Activated T-helper 9 cell treated with anti-CD3 and anti-CD28 coated beads, Interleukin-2, amount 50 U/mL, for 16 hours (primary cell): ENCODE data around the gene SIRT1.
A peak's percentile ranks its signal among the peaks of the same experiment; 100 is the strongest.
"Not testable (repeated sequence)": the region's sequence is repeated elsewhere in the genome, so short reads cannot be mapped to it uniquely, and the experiment has no call there.

ENCODE experiments used
- DNase-seq: peaks from one replicate; pipeline ENCODE4 v3.0.0-alpha.2; 2020; ENCODE audit warnings: low read depth

SIRT1 gene

DNA sequence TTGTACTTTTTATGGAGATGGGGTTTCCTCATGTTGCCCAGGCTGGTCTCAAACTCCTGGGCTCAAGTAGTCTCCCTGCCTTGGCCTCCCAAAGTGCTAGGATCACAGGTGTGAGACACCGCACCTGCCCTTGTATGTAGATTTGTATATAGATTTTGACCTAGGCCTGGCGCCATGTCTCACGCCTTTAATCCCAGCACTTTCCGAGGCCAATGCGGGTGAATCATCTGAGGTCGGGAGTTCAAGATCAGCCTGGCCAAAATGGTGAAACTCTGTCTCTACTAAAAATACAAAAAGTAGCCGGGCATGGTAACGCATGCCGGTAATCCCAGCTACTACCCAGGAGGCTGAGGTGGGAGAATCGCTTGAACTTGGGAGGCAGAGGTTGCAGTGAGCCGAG is 7.0 kb upstream of the SIRT1 start:
- not testable (repeated sequence) for DNase-seq

DNA sequence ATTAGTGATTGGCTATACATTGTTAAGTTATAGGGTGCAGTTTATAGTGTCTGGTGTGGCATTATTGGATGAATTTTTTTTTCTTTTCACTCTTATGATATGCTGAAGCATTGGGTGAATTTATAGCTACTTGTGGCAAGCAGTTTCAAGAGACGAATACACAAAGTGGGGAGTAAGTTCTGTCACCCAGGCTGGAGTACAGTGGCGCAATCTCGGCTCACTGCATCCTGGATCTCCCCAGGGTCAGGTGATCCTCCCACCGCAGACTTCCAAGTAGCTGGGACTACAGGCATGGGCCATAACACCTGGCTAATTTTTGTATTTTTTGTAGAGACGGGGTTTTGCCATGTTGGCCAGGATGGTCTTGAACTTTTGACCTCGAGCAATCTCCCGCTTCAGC is 6.3 kb upstream of the SIRT1 start:
- DNase-seq, result no peak

DNA sequence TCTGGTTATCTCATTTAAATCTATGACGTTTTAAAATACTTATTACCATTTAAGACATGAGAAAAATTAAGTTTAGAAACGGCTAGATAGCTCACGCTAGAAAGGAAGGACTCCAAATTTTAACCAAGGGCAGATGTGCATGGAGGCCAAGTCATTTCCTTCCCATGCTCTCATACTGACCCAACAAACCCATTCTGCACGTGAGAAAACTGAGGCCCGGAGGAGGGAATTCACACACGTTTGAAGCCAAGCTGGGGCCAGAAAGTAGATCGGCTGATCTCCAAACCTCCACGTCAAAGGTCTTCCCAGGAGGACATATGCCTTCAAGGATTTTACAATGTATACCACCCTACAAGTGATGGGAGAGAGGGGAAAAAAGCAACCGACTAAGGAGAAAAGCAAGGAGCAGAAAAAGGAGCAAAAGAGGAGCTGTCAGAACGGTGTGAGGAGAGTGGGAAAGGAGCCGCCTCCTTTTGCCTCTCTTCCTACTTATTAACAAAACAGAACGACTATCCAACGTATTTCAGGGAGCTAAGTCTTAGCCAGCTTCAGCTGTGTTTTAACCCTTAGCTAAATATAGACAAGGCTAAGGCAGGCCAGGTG is 645 bp upstream of the SIRT1 start:
- DNase-seq, result no peak

DNA sequence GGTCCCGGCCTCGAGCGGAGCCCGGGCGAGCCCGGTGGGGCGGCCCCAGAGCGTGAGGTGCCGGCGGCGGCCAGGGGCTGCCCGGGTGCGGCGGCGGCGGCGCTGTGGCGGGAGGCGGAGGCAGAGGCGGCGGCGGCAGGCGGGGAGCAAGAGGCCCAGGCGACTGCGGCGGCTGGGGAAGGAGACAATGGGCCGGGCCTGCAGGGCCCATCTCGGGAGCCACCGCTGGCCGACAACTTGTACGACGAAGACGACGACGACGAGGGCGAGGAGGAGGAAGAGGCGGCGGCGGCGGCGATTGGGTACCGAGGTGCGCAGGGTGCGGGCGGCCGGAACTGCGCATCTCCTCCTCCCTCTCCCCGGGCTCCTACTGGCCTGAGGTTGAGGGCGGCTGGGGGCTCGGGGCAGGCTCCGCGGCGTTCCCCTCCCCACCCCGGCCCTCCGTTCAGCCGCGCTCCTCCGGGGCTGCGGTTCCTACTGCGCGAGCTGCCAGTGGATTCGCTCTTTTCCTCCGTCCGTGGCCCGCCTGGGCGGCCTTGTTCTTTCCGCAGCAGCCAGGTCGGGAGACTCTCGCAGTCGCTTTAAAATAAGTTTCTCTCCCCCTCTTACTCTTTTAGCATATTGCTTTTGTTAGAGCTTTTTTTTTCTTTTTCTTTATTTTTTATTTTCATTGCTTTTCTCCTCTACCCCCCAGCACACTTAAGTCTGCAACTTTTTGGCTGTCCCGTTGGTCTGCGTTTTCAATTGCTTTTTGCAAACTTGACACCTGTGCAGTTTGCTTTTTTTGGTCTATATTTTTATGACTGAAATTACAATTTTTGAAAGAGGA is 600 bp downstream of the SIRT1 start:
- peak; percentile 67 for DNase-seq

DNA sequence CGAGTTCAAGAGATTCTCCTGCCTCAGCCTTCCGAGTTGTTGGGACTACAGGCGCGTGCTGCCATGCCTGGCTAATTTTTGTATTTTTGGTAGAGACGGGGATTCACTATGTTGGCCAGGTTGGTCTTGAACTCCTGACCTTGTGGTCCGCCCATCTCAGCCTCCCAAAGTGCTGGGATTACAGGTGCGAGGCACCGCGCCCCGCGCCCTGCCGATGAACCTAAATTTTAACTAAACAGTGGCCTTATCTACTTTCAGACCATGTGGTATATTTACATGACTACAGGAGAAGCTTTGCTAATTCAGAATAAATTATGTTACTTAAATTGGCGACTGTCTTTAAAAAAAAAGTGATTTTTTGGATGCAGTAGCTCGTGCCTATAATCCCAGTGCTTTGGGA is 9.2 kb downstream of the SIRT1 start:
- DNase-seq, result no peak

DNA sequence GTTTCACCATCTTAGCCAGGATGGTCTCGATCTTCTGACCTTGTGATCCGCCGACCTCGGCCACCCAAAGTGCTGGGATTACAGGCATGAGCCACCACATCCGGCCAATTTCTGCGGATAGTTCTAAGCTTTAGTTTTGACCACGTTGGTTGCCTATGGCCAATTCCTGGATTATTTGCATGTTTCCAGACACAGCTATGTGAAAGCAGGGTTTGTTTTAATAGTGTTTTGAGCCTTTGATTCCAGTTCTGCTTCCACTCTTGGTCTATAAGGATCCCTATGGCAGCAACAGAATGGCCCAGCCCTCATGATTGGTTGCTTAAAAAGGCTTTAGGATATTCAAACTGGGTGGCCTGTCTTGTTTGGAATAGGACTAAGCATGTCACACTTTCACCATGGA is 19.1 kb downstream of the SIRT1 start:
- no peak for DNase-seq

DNA sequence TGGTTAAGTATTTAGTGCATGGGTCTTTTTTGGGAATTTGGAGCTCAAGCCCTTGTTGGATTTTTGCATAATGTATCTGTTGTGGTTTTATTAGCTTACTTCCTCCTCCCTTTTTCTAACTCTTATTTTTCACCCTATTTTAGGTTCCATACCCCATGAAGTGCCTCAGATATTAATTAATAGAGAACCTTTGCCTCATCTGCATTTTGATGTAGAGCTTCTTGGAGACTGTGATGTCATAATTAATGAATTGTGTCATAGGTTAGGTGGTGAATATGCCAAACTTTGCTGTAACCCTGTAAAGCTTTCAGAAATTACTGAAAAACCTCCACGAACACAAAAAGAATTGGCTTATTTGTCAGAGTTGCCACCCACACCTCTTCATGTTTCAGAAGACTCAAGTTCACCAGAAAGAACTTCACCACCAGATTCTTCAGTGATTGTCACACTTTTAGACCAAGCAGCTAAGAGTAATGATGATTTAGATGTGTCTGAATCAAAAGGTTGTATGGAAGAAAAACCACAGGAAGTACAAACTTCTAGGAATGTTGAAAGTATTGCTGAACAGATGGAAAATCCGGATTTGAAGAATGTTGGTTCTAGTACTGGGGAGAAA is 28.0 kb downstream of the SIRT1 start:
- DNase-seq, result no peak

DNA sequence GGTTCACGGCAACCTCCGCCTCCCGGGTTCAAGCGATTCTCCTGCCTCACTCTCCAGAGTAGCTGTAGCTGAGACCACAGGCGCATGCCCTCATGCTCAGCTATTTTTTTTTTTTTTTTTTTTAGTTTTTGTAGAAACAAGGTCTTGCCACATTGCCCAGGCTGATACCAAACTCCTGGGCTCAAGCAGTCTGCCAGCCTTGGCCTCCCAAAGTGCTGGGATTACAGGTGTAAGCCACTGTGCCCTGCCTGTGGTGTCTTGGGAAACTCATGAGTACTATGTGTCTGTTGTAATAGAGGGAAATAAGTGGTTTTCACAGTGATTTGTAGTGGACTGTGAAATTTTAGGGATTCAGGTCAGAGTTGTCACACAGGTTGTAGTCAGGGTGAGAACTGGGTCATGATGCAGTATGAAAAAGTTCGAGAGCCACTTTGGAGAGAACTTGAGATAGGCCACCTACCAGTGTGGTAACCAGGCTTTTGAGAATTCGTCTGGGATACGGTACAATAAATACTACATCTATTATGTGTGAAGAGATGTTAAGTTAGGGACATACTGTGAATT is 30.4 kb downstream of the SIRT1 start:
- no peak for DNase-seq

DNA sequence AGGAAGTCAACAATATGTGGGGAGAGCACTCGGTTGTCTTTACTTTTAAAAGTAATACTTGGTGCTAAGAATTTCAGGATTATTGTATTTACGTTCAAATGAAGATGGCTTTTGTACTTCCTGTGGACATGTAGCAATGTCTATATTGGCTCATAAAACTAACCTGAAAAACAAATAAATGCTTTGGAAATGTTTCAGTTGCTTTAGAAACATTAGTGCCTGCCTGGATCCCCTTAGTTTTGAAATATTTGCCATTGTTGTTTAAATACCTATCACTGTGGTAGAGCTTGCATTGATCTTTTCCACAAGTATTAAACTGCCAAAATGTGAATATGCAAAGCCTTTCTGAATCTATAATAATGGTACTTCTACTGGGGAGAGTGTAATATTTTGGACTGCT is 32.7 kb downstream of the SIRT1 start:
- no peak for DNase-seq

DNA sequence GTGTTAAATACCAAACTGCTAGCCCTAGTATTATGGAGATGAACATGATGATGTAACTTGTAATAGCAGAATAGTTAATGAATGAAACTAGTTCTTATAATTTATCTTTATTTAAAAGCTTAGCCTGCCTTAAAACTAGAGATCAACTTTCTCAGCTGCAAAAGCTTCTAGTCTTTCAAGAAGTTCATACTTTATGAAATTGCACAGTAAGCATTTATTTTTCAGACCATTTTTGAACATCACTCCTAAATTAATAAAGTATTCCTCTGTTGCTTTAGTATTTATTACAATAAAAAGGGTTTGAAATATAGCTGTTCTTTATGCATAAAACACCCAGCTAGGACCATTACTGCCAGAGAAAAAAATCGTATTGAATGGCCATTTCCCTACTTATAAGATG is 33.2 kb downstream of the SIRT1 start:
- DNase-seq, result no peak

DNA sequence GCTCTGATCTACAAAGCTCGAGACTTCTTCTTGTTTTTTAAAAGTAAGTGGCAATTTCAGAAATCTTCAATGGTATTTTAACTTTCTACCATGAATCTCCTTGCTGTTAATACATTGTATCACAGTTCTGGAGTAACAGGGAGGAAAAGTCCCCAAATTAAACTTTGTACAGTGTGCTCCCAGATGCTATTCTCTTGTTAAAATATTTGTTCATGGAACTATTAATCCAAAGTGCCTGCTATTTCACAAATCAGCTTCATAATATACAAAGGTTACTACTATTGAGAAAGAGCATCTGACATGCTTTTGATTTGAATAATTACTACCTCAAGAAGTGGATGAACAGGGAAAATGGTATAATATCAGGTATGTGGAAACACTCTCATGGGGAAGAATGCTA is 36.6 kb downstream of the SIRT1 start:
- no peak for DNase-seq

DNA sequence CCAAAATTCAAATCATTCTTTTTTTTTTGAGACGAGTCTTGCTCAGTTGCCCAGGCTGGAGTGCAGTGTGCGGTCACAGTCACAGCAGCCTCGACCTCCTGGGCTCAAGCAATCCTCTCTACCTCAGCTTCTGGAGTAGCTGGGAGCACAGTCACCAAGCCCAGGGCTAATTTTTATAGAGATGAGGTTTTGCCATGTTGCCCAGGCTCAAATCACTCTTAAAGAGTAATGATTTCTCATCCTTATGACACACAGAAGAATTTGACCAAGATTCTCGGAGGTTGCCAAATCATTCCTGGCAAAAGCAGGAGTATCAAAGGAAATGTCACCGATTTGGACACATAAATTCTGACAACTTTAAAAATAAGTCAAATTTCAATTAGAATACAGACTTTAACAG is 39.1 kb downstream of the SIRT1 start:
- no peak for DNase-seq

DNA sequence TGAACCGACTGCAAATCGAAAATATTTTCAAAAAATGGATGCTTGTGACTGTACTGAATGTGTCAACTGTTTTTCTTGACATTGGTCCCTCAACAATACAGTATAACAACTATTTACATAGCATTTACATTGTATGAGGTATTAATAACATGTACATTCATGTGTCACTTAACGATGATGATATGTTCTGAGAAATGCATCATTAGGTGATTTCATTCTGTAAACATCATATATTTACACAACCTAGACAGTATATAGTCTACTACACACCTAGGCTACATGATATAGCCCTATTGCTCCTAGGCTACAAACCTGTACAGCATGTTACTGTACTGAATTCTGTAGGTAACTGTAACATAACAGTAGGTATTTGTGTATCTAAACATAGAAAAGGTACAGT is 39.7 kb downstream of the SIRT1 start:
- no peak for DNase-seq

DNA sequence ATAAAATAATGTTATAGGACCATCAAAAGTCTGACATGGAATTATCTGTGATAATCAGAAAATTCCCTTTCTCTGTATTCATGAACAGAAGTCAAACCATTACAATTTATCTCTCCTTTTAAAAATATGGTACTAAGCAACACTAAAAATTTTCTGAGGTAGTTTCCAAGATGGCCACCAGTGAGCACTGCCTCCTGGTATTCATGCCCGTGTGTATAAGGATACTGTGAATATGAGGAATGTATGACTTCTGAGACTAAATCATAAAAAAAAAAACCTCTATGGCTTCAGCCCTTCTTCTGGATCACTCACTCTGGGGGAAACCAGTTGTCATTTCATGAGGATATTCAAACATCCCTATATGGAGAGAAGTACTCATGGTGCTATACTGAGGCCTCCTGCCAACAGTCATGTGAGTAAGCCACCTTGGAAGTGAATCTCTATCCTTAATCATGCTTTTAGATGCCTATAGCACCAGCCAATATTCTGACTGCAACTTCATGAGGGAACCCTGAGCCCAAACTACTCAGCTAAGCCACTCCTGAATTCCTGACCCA is 41.1 kb downstream of the SIRT1 start:
- no peak for DNase-seq

DNA sequence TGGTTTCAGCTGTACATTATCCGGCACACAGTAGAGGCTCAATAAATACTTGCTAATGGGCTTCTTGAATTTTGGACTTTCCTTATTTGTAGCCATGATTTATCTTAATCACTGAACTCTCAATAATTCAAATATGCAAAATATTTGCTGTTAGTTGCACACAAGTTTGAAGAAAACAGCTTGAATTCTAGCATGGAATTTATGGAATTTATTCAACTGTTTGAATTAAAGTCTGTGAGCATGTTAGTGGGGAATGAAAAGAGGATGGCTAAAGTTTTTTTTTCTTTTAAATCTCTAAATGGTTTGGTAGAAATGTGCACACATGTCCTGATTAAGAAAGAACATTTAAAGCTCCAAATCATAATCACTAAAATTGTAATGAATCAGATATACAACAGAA is 42.5 kb downstream of the SIRT1 start:
- DNase-seq, result no peak

DNA sequence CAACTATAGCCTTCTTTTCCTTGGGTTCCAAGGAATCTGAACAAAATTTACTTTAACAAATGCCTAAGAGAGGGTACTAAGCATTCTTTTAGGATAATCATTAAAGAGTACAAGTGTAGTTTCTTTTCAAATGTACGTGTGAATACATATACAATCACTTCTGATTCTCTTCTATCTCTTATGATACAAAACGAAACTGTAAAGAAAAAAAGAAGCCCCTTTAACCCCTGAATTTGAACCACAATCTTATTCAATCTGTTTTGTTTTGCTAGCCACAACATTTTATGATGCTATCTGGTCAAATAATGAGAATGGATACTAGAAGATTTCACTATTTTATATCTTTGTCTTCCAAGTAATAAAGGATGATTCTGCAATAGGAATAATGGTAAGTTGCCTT is 48.7 kb downstream of the SIRT1 start:
- no peak for DNase-seq

DNA sequence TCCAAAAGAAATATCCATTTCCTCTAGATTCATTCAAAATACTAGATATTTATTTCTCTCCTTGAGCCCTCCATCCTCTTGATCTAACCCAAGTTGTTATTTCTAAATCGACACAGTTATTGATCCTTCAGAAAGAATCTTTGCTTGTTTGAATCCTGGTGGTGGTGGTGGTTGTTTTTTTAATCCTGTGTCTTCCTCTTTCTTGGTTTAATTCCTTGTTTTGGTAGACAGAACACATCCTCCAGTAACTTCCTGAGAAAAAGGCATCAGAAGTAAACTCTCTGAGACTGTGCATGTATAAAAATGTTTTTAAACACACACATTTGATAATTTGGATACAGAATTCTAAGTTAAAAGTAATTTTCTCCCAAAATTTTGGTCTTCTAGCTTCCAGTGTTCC is 49.9 kb downstream of the SIRT1 start:
- no peak for DNase-seq

DNA sequence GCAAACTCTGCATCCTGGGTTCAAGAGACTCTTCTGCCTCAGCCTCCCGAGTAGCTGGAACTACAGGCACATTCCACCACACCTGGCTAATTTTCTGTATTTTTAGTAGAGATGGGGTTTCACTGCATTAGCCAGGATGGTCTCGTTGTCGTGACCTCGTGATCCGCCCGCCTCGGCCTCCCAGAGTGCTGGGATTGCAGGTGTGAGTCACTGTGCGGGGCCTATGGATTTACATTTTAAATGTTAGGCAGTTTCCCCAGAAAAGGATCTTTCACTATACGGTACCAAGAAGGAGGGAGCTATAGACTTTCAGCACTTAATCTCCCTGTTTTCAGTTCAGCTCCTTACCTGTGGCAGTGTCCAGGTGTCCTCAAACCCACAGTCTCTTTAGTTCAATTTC is 50.8 kb downstream of the SIRT1 start:
- no peak for DNase-seq

DNA sequence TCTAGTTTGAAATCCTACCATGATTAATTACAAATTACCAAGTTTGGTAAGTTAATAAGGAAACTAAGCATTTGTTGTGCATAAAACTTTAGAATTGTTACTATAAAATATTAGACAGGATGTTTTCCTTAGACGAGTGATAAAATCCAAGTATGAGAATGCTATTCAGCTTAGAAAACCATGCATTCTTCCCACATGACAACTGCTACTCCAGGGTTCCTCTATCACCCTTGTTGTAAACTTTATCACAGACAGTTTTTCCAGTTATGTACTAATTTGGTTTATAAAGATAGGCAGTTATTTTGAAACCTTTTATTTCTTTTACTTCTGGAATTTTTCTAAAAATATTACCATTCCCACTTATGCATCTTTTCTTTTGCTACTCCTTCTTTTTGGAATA is 52.0 kb downstream of the SIRT1 start:
- DNase-seq, result no peak

DNA sequence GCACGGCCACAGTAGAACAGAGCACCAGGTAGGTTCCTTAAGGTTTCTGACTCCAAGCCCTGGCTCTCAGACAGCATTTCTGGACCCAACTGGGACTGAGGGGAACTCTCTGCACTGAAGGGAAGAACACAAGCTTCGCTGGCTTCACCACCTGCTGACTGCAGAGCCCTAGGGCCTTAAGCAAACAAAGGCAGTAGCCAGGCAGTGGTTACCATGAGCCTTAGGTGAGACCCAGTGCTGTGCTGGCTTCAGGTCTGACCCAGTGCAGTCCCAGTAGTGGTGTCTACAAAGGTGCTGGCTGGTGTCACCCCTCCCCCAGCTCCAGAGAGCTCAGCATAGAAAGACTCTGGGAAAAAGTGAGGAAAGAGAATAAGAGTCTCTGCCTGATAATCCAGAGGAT is 59.5 kb downstream of the SIRT1 start:
- no peak for DNase-seq

DNA sequence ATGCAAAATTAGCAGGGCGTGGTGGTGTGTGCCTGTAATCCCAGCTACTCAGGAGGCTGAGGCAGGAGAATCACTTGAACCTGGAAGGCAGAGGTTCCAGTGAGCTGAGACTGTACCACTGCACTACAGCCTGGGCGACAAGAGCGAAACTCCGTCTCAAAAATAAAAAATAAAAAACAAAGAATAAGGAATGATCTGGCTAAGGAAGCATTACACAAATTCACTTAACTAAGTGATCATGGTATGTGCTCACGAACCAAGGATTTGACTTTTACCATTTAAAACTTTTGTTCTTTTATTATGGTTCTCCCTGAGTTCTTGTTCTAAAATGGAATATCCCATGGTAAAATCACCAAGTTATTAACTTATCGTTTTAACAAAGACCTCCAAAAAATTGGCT is 71.2 kb downstream of the SIRT1 start:
- no peak for DNase-seq

DNA sequence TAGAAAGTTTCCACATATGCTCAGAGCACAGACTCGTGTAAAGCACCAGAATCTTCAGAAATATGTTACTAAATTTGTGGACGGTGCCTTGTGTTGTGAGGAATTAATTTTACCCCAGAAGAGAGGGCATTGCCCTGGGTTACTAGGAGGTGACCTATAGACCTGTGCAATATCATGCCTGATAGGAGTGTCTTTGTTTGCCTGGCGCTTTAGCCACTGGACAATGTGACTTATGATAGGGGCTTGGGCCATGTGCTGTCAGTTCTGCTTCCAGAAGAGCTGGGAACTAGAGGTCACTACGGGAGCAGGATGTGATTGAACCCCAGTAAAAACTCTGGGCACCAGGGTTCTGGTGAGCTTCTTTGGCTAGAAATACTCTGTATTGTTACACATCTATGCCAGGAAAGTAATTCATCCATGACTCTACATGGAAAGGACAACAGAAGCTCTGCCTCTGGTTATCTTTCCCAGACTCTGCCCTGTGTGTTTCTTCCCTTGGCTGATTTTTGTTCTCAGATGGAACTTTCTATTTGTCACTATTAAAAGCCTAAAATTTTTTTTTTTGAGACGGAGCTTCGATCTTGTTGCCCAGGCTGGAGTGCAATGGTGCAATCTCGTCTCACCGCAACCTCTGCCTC is 75.5 kb downstream of the SIRT1 start:
- no peak for DNase-seq
